Glutamatergic neuron (in vitro differentiated cells): ENCODE results near the gene DBF4B. TPM values are rescaled to one million over a fixed set of nuclear protein-coding genes. Genes with fewer than 3 reads are reported as not detected.
A peak's percentile ranks its signal among the peaks of the same experiment; 100 is the strongest.
"Not testable (repeated sequence)": the region's sequence is repeated elsewhere in the genome, so short reads cannot be mapped to it uniquely, and the experiment has no call there.

ENCODE experiments used
- DNase-seq: peaks from one replicate; pipeline ENCODE4 v3.0.0; 2022
- H3K27ac Mint-ChIP-seq: one replicate; pipeline ENCODE4 v1.8.0; 2020; ENCODE audit warnings: mild to moderate bottlenecking, mixed read lengths, inconsistent platforms; ENCODE audit not compliant: unreplicated experiment
- H3K27me3 Mint-ChIP-seq: one replicate; pipeline ENCODE4 v1.8.0; 2020; ENCODE audit warnings: mild to moderate bottlenecking, moderate library complexity, mixed read lengths, inconsistent platforms; ENCODE audit not compliant: unreplicated experiment
- H3K36me3 Mint-ChIP-seq: one replicate; pipeline ENCODE4 v1.8.0; 2020; ENCODE audit warnings: mild to moderate bottlenecking, mixed read lengths, inconsistent platforms; ENCODE audit not compliant: unreplicated experiment
- H3K4me1 Mint-ChIP-seq: one replicate; pipeline ENCODE4 v1.8.0; 2020; ENCODE audit warnings: mild to moderate bottlenecking, low read depth, mixed read lengths, inconsistent platforms; ENCODE audit not compliant: unreplicated experiment
- H3K4me3 Mint-ChIP-seq: one replicate; pipeline ENCODE4 v1.8.0; 2020; ENCODE audit warnings: mild to moderate bottlenecking, mixed read lengths, inconsistent platforms; ENCODE audit not compliant: unreplicated experiment
- H3K9me3 Mint-ChIP-seq: one replicate; pipeline ENCODE4 v1.8.0; 2020; ENCODE audit warnings: mild to moderate bottlenecking, moderate library complexity, mixed read lengths, inconsistent platforms; ENCODE audit not compliant: unreplicated experiment
- CTCF ChIP-seq: fragments of 200-600 bp; sonication (generic); IDR thresholded peaks from one replicate; pipeline ENCODE4 v1.5.0; 2021; ENCODE audit not compliant: partially characterized antibody, unreplicated experiment
- total RNA-seq: library from RNA; stranded (reverse); fragmentation: NEBNext Ultra II Directional; extraction: Animal tissue kit (Norgen Biotek cat#: 25700); gene quantifications from one replicate; pipeline ENCODE4 v1.2.1, GENCODE V29; 2021; ENCODE audit not compliant: unreplicated experiment

DBF4B gene
- total RNA-seq, 1 donor from 2014 or later = 15.5 TPM

- Mint-ChIP-seq H3K36me3 (no peaks in the 10 kb centered on the region), H3K27me3 (peaks cover 2% of the 10 kb centered on the region), H3K4me1 (no peaks in the 10 kb centered on the region)
Observed at GRCh38 chr17:44666006-44666405, 42.5 kb upstream of the DBF4B start.

GRCh38 chr17:44672479-44673093 is 35.9 kb upstream of the DBF4B start:
- no peak for DNase-seq
- H3K9me3 Mint-ChIP-seq = no peaks in the 10 kb centered on the region
- peaks cover 2% of the 10 kb centered on the region for H3K27me3 Mint-ChIP-seq
- H3K27ac Mint-ChIP-seq = no peak overlapping the region
- H3K4me1 Mint-ChIP-seq = no peaks in the 10 kb centered on the region
- peak; percentile 75 for TF ChIP-seq CTCF
- H3K36me3 Mint-ChIP-seq = no peaks in the 10 kb centered on the region
- no peak overlapping the region for H3K4me3 Mint-ChIP-seq

More at GRCh38 chr17:44666006-44666405, 42.5 kb upstream of the DBF4B start:
- TF ChIP-seq CTCF = no peak
- H3K27ac Mint-ChIP-seq = no peak overlapping the region
- no peaks in the 10 kb centered on the region for H3K9me3 Mint-ChIP-seq
- H3K4me3 Mint-ChIP-seq = no peak overlapping the region
- no peak for DNase-seq

GRCh38 chr17:44673893-44674292 is 34.6 kb upstream of the DBF4B start:
- H3K36me3 Mint-ChIP-seq = no peaks in the 10 kb centered on the region
- H3K27ac Mint-ChIP-seq = no peak overlapping the region
- H3K27me3 Mint-ChIP-seq = no peaks in the 10 kb centered on the region
- DNase-seq = no peak
- no peak overlapping the region for H3K4me3 Mint-ChIP-seq
- TF ChIP-seq CTCF = no peak
- H3K4me1 Mint-ChIP-seq = no peaks in the 10 kb centered on the region
- H3K9me3 Mint-ChIP-seq = no peaks in the 10 kb centered on the region

- no peak overlapping the region for H3K4me3 Mint-ChIP-seq
- H3K4me1 Mint-ChIP-seq = no peaks in the 10 kb centered on the region
- no peaks in the 10 kb centered on the region for H3K36me3 Mint-ChIP-seq
- TF ChIP-seq CTCF = no peak
- no peaks in the 10 kb centered on the region for H3K27me3 Mint-ChIP-seq
- peak overlapping the region; percentile 38 for H3K27ac Mint-ChIP-seq
- H3K9me3 Mint-ChIP-seq = no peaks in the 10 kb centered on the region
- no peak for DNase-seq
Observed at GRCh38 chr17:44677136-44677535, 31.3 kb upstream of the DBF4B start.

- DNase-seq, H3K27me3 Mint-ChIP-seq, H3K36me3 Mint-ChIP-seq, H3K9me3 Mint-ChIP-seq, H3K4me3 Mint-ChIP-seq, H3K27ac Mint-ChIP-seq, H3K4me1 Mint-ChIP-seq: not testable (repeated sequence)
Observed at GRCh38 chr17:44683303-44683702, 25.2 kb upstream of the DBF4B start.
